HepG2 (cell line): Measurements from ENCODE around the gene DGCR8. TPM values are rescaled to one million over a fixed set of nuclear protein-coding genes. Genes with fewer than 3 reads are reported as not detected.

Experiments
- EEA1 ChIP-seq: sonication (generic); formaldehyde crosslinking; IDR thresholded peaks from 2 replicates; pipeline ENCODE4 v1.5.1; 2020; ENCODE audit warnings: mild to moderate bottlenecking, missing genetic modification reagents, borderline replicate concordance
- MLLT10 ChIP-seq: sonication (generic); formaldehyde crosslinking; IDR thresholded peaks from 2 replicates; pipeline ENCODE4 v1.4.0; 2020; ENCODE audit warnings: missing genetic modification reagents
- MTF2 ChIP-seq: sonication (generic); formaldehyde crosslinking; IDR thresholded peaks from 2 replicates; pipeline ENCODE4 v1.5.0; 2020; ENCODE audit warnings: missing genetic modification reagents, borderline replicate concordance
- RBM22 ChIP-seq: fragments of 200-400 bp; formaldehyde crosslinking; optimal IDR thresholded peaks from 2 replicates; pipeline ENCODE3; 2017; ENCODE audit warnings: mild to moderate bottlenecking, low read length, moderate library complexity
- RELA ChIP-seq: sonication (generic); formaldehyde crosslinking; IDR thresholded peaks from 2 replicates; pipeline ENCODE4 v1.4.0; 2020; ENCODE audit warnings: missing genetic modification reagents
- SP2 ChIP-seq: sonication (generic); formaldehyde crosslinking; IDR thresholded peaks from 2 replicates; pipeline ENCODE4 v1.5.1; 2020; ENCODE audit warnings: mild to moderate bottlenecking, missing genetic modification reagents
- ZNF468 ChIP-seq: sonication (generic); formaldehyde crosslinking; IDR thresholded peaks from 2 replicates; pipeline ENCODE4 v1.8.0; 2022; ENCODE audit warnings: mild to moderate bottlenecking, moderate library complexity, missing genetic modification reagents
- polyA plus RNA-seq, 8 experiments: library from polyadenylated mRNA; depleted of rRNA in 3 of 8; stranded (reverse) in 7 of 8; unstranded in 1 of 8; fragments of >200 nt; fragmentation: Illumina TruSeq in 4 of 8; extraction: Trizol in 4 of 8; gene quantifications; 2 replicates each; pipeline versions ENCODE4 v1.2.1 to v1.2.3, GENCODE V29; 2011 to 2016; ENCODE audit warnings: low read depth in 4 of 8, missing spikeins in 1 of 8, mixed read lengths in 1 of 8; ENCODE audit not compliant: insufficient read depth in 1 of 8
- total RNA-seq, 5 experiments: library from RNA; depleted of rRNA; stranded (reverse); fragments of >200 nt; fragmentation: Illumina TruSeq; extraction: Trizol; gene quantifications; 2 replicates each; pipeline ENCODE4 v1.2.3, GENCODE V29; 2016; ENCODE audit warnings: low read depth in 1 of 5
- TF ChIP-seq, protein P1 (sequence below): sonication (generic); formaldehyde crosslinking; IDR thresholded peaks from 2 replicates; pipeline ENCODE4 v1.5.1; 2020; ENCODE audit warnings: missing genetic modification reagents, mild to moderate bottlenecking, borderline replicate concordance
- TF ChIP-seq, protein P2 (sequence below): IDR thresholded peaks from 2 replicates; pipeline ENCODE4 v1.6.1; 2016; ENCODE audit warnings: low read depth, control low read depth
- TF ChIP-seq, protein P3 (sequence below): sonication (generic); formaldehyde crosslinking; IDR thresholded peaks from 2 replicates; pipeline ENCODE4 v1.5.1; 2020; ENCODE audit warnings: missing genetic modification reagents, mild to moderate bottlenecking, borderline replicate concordance
- TF ChIP-seq, protein P4 (sequence below): sonication (generic); formaldehyde crosslinking; IDR thresholded peaks from 2 replicates; pipeline ENCODE4 v1.8.0; 2022; ENCODE audit warnings: mild to moderate bottlenecking, missing genetic modification reagents, moderate library complexity
- TF ChIP-seq, protein P5 (sequence below): IDR thresholded peaks from 2 replicates; pipeline ENCODE4 v1.6.1; 2012; ENCODE audit warnings: inconsistent platforms
- TF ChIP-seq, protein P6 (sequence below): sonication (generic); formaldehyde crosslinking; conservative IDR thresholded peaks from 2 replicates; pipeline ENCODE4 v1.4.0; 2020; ENCODE audit warnings: missing genetic modification reagents
- TF ChIP-seq, protein P7 (sequence below): sonication (generic); formaldehyde crosslinking; IDR thresholded peaks from 2 replicates; pipeline ENCODE4 v1.5.0; 2020; ENCODE audit warnings: mild to moderate bottlenecking, missing genetic modification reagents, moderate library complexity
- TF ChIP-seq, protein P8 (sequence below): sonication (generic); formaldehyde crosslinking; conservative IDR thresholded peaks from 2 replicates; pipeline ENCODE4 v1.8.1; 2023; ENCODE audit warnings: missing genetic modification reagents

DGCR8 gene
- total and polyA plus RNA-seq, 2 of the 13 experiments (the other 11 are each of a cell fraction or from before 2014, with no cell fraction given): 10.2 to 23.2 TPM

DNA sequence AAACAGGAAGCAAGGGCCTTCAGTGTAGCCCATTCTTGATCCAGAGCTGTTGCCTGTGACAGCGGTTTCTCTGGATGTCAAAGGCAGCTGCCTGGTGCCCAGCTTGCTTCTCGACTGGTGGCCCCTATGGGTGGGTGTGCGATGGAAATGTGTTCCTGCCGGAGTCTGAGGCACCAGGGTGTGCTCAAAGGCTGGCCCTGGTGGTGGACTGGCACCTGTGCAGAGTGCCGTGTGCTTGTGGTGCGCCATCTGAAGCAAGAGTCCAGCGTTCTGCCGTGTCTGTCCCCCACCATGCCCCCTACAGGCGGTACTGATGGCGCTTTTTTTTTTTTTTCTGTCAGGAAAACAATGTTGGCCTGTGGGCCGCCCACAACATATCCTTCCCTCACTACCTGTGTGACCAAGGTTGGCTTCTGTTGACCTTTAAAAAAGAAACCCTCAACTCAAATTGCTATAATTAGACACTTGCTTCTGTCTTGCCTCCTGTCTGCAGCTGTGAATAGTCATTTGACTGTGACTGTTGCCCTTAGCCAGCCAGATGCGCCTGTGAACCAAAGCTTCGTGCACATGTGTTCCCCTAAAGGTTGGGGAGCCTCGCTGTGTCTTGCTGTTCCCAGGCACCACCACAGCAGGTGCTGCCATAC, 31.1 kb downstream of the DGCR8 start (continued):
- TF ChIP-seq MTF2: no peak
- TF ChIP-seq, protein P1, sequence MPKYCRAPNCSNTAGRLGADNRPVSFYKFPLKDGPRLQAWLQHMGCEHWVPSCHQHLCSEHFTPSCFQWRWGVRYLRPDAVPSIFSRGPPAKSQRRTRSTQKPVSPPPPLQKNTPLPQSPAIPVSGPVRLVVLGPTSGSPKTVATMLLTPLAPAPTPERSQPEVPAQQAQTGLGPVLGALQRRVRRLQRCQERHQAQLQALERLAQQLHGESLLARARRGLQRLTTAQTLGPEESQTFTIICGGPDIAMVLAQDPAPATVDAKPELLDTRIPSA (CRISPR knock-in tag): no peak
- TF ChIP-seq, protein P2, sequence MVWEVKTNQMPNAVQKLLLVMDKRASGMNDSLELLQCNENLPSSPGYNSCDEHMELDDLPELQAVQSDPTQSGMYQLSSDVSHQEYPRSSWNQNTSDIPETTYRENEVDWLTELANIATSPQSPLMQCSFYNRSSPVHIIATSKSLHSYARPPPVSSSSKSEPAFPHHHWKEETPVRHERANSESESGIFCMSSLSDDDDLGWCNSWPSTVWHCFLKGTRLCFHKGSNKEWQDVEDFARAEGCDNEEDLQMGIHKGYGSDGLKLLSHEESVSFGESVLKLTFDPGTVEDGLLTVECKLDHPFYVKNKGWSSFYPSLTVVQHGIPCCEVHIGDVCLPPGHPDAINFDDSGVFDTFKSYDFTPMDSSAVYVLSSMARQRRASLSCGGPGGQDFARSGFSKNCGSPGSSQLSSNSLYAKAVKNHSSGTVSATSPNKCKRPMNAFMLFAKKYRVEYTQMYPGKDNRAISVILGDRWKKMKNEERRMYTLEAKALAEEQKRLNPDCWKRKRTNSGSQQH: no peak
- TF ChIP-seq, protein P3, sequence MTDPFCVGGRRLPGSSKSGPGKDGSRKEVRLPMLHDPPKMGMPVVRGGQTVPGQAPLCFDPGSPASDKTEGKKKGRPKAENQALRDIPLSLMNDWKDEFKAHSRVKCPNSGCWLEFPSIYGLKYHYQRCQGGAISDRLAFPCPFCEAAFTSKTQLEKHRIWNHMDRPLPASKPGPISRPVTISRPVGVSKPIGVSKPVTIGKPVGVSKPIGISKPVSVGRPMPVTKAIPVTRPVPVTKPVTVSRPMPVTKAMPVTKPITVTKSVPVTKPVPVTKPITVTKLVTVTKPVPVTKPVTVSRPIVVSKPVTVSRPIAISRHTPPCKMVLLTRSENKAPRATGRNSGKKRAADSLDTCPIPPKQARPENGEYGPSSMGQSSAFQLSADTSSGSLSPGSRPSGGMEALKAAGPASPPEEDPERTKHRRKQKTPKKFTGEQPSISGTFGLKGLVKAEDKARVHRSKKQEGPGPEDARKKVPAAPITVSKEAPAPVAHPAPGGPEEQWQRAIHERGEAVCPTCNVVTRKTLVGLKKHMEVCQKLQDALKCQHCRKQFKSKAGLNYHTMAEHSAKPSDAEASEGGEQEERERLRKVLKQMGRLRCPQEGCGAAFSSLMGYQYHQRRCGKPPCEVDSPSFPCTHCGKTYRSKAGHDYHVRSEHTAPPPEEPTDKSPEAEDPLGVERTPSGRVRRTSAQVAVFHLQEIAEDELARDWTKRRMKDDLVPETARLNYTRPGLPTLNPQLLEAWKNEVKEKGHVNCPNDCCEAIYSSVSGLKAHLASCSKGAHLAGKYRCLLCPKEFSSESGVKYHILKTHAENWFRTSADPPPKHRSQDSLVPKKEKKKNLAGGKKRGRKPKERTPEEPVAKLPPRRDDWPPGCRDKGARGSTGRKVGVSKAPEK (CRISPR knock-in tag): no peak
- no peak for TF ChIP-seq MLLT10 (CRISPR knock-in tag)
- TF ChIP-seq, protein P4, sequence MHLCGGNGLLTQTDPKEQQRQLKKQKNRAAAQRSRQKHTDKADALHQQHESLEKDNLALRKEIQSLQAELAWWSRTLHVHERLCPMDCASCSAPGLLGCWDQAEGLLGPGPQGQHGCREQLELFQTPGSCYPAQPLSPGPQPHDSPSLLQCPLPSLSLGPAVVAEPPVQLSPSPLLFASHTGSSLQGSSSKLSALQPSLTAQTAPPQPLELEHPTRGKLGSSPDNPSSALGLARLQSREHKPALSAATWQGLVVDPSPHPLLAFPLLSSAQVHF (CRISPR knock-in tag): no peak
- TF ChIP-seq, protein P5, sequence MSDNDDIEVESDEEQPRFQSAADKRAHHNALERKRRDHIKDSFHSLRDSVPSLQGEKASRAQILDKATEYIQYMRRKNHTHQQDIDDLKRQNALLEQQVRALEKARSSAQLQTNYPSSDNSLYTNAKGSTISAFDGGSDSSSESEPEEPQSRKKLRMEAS: peak; percentile 47; the same call in 1 of the 2 replicates
- TF ChIP-seq, protein P6, sequence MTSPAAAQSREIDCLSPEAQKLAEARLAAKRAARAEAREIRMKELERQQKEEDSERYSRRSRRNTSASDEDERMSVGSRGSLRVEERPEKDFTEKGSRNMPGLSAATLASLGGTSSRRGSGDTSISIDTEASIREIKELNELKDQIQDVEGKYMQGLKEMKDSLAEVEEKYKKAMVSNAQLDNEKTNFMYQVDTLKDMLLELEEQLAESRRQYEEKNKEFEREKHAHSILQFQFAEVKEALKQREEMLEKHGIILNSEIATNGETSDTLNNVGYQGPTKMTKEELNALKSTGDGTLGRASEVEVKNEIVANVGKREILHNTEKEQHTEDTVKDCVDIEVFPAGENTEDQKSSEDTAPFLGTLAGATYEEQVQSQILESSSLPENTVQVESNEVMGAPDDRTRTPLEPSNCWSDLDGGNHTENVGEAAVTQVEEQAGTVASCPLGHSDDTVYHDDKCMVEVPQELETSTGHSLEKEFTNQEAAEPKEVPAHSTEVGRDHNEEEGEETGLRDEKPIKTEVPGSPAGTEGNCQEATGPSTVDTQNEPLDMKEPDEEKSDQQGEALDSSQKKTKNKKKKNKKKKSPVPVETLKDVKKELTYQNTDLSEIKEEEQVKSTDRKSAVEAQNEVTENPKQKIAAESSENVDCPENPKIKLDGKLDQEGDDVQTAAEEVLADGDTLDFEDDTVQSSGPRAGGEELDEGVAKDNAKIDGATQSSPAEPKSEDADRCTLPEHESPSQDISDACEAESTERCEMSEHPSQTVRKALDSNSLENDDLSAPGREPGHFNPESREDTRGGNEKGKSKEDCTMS (CRISPR knock-in tag): no peak
- TF ChIP-seq, protein P7, sequence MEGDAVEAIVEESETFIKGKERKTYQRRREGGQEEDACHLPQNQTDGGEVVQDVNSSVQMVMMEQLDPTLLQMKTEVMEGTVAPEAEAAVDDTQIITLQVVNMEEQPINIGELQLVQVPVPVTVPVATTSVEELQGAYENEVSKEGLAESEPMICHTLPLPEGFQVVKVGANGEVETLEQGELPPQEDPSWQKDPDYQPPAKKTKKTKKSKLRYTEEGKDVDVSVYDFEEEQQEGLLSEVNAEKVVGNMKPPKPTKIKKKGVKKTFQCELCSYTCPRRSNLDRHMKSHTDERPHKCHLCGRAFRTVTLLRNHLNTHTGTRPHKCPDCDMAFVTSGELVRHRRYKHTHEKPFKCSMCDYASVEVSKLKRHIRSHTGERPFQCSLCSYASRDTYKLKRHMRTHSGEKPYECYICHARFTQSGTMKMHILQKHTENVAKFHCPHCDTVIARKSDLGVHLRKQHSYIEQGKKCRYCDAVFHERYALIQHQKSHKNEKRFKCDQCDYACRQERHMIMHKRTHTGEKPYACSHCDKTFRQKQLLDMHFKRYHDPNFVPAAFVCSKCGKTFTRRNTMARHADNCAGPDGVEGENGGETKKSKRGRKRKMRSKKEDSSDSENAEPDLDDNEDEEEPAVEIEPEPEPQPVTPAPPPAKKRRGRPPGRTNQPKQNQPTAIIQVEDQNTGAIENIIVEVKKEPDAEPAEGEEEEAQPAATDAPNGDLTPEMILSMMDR (CRISPR knock-in tag): peak; percentile 48
- TF ChIP-seq RBM22: peak; percentile 93
- TF ChIP-seq ZNF468 (CRISPR knock-in tag): no peak
- TF ChIP-seq, protein P8, sequence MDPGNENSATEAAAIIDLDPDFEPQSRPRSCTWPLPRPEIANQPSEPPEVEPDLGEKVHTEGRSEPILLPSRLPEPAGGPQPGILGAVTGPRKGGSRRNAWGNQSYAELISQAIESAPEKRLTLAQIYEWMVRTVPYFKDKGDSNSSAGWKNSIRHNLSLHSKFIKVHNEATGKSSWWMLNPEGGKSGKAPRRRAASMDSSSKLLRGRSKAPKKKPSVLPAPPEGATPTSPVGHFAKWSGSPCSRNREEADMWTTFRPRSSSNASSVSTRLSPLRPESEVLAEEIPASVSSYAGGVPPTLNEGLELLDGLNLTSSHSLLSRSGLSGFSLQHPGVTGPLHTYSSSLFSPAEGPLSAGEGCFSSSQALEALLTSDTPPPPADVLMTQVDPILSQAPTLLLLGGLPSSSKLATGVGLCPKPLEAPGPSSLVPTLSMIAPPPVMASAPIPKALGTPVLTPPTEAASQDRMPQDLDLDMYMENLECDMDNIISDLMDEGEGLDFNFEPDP (CRISPR knock-in tag): no peak
- no peak for TF ChIP-seq EEA1
- no peak for TF ChIP-seq RELA (CRISPR knock-in tag)
- TF ChIP-seq SP2 (CRISPR knock-in tag): no peak
